SKM-1 treated with dmso at 0.1 percent for 144 hours (cell line): ENCODE data around the gene IGSF3.

Experiments
- DNase-seq: peaks from one replicate; lab custom pipeline; 2025; ENCODE audit not compliant: unreplicated experiment; lab: John Stamatoyannopoulos, UW

The IGSF3 gene

DNA sequence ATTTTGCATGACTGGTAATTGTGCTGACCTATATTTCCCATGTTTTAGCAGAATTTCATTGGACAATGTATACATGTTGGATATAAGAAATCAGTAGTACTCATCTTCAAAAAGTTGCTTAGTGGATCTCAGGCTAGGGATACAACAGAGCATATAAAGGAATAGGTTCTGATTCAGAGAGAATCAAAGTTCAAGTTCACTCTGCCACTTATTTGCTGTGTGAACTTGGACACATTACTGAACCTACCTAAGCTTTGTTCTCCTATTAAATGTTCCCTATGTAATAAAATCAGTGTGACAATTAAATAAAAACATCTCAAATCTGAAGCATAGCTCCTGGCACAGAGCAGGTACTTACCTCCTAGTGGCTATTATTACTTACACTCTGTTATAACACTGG, 106.0 kb downstream of the IGSF3 start:
- no peak for DNase-seq

DNA sequence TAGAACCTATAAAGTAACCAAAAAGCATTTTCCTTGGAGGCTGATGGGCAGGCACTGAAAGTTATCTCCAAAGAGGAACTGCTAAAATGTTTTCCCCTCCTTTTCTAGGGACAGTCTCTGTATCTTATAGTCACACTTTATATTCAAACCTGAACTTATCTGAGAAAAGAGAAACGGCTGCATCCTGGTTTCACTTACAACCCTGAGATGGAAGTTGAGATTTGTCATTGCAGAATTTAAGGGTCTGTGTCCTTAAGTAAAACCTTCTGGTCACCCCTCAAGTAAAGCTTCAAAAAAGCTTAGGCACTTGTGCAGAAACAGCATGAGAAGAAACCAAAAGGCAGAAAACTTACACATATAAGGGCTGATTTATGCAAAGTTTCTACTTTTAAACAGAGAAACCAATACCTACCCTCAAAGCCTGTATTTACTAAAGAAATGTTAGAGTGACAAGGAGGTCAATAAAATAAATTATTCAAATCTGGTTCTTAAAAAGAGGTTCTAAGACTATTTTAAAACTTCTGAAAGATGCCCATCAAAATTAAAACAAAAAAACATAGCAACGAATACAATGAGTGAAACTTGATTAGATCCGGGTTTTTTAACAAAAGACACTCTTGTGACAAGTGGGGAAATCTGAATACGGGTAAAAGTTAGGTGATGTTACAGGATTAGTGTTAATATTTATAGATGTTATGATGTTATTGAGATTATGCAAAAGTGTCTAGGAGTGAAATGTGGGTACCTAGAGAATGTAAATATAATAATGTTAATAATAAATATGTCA, 106.6 kb downstream of the IGSF3 start:
- DNase-seq, result no peak

DNA sequence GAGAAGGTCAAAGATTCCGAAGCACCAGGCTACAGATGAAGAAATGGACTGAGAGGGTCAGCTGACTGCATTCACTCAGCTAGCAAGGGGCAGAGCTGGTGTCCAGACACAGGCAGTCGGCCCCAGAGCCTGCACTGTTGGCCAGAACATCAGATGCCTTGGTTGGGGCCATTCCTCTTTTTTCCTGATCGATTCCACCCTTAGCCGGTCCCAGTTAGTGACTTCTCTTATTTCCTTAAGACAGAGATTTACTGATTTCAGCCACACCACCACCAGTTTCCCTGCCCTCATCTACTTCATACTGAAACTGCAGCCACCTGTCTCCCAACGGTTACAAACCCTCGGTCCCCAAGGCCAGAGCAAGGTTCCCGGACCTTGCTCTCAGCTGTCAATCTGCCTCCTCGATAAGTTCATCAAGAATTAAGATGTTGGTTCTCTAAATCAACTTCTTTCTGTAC, 108.2 kb downstream of the IGSF3 start:
- no peak for DNase-seq

- no peak for DNase-seq
Measured at GRCh38 chr1:116558571-116558970, 109.0 kb downstream of the IGSF3 start.

- no peak for DNase-seq
Measured at GRCh38 chr1:116558140-116558549, 109.4 kb downstream of the IGSF3 start.

DNA sequence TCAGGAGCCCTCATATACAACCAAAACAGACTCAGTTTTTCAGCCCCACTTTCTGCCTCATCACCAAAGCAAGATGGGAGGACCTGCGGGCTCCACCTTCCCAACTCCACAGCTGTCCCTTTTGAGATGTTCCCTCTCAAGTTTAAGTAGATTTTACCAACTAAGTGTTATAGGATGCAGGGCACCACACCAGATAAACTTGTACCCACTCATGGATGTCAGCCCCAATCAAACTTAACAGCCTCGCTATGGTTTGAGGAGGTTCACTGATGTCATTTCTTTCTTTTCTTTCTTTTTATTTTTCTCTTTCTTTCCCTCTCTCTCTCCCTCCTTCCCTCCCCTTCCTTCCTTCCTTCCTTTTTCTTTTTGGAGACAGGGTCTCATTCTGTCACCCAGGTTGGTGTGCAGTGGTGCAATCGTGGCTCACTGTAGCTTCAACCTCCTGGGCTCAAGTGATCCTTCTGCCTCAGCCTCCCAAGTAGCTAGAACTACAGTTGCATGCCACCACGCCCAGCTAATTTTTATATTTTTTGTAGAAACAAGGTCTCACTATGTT, 110.1 kb downstream of the IGSF3 start:
- no peak for DNase-seq

GRCh38 chr1:116556289-116557006, 111.1 kb downstream of the IGSF3 start:
- DNase-seq, result no peak

DNA sequence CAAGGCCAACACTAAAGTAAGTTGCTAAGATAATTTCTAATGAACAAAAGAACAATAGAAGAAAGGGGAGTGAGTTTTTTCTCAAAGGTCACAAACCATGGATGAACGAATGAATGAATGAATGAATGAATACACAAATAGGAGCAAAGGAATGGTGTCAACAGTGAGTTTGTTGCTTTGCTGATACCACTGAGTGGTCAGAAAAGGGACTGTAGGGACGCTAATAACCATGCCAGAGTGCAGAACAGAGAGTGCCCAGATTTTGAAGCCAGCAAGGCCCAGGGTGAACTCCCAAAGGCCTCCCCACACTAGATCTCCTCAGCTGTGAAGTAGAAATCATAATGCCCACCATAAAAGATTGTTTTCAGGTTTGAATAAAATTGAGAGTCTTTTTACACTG, 112.6 kb downstream of the IGSF3 start:
- DNase-seq, result no peak

DNA sequence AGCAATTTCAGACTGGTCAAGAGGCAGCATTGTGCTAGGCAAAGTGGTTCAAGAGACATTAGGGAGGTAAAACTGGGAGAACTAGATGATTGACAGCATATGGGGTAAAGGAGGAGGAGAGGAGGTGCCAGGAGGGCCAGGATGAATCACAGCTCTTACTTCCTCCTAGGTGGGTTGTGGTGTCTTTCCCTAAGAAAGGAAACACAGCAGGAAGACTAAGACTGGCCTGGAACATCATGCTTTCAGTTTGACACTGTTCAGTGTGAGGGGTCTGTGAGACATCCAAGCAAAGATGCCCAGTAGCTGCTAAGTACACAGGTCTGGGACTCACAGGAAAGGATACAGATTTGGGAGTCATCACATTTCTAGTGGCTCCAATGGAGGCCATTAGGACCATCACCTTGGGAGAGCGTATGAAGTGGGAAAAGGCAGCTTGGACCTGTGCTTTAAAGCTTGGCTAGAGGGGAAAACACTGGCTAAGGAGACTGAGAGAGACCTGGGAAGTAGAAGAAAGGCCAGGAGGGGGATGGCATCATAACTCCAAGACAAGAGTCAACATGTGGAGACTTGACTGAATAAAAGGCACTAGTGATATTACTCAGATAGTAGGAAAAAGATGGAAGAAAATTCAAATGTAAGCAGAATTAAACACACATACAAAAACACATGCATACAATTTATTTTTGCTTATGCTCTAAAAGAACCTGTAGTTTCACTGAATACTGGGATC, 114.0 kb downstream of the IGSF3 start:
- no peak for DNase-seq

DNA sequence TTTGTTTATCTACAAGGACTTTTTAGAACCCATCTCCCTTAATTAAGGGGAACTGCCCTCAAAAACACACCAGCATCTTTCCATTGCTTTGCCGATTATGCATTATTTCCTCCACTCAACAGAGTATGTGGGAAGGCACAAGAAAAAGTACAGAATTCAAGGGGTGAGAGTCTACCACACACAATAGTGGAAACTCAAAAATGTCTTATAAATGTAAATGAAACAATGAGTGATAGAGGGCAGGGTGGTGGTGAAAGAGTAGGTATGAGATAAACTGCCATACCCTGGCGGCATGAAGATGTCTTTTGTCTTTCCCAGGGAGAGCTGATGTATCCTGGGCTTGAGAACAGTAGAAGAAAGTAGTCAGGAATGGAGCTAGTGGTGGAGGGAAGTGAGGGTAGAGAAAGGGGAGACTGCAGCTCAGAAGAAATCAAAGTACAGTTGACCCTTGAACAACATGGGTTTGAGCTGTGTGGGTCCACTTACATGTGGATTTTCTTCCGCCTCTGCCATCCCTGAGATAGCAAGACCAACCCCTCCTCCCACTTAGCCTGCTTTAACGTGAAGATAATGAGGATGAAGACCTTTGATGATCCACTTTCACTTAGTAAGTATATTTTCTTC, 121.1 kb downstream of the IGSF3 start:
- no peak for DNase-seq

DNA sequence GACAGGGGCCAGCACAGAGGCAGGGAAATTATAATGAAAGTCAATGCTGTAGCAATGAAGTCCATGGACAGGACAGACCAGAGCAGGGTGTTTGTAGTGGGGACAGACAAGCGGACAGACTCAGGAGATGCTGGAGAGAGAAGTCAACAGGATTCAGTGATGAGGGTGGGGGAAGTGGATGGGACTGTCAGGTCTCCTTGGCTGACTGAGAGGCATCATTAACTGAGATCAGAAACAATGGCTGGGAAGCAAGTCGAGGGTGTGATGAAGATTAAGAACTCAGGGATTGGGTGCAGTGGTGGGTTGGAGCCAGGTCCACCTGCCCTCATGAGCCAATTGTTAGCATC, 122.2 kb downstream of the IGSF3 start:
- no peak for DNase-seq

DNA sequence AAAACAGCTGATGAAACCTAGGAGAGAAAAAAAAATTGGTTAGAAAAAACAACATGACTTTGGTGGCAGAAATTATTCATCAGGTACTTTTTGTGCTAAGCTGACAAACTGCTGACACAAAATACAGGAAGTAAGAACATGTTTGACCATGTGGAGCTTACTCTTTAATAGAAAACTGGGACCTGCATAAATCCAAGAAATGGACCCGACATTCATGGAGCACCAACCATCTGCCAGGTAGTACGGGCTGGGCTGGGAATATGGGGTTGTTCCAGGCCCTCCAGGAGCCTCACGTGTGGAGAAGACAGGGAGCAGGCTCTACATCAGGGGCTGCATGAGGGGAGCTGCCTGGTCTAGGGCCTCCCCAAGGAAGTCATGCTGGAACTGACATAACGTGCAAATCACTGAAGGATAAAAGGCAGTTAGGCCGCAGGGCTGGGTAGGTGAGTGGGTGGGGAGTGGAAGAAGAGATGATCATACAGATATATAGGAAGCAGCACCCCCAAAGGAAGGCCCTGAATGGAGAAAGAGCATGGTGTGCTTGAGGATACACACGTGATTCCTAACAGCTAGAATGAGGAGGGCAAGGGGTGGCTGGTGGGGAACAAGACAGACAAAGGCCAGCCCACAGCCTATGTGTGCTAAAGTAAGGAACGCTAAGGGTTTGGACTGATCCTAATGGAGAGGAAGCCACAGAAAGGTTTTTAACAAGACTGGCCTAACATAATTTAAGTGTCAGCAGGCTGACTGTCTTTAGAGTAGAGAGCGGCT, 122.8 kb downstream of the IGSF3 start:
- no peak for DNase-seq

DNA sequence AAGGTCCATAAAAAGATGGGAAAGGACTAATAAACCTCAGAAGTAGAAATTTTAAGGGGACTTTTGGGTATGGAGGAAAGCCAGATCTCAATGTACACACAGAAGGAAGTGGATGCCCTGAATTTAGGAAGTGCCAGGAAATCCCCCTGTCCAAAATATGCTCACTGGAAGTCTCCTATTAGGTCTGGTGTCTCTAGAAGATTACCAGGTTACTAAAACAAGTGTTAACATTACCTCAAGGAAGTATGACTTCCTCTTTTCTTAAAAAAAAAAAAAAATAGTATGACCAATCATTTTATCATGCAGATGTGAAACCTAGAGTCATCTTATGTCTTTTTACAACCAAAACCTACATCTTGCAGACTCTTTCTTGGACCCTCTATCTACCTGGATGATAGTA, 127.4 kb downstream of the IGSF3 start:
- DNase-seq, result peak; percentile 32

- DNase-seq, result no peak
Measured at GRCh38 chr1:116538544-116538943, 129.0 kb downstream of the IGSF3 start.

DNA sequence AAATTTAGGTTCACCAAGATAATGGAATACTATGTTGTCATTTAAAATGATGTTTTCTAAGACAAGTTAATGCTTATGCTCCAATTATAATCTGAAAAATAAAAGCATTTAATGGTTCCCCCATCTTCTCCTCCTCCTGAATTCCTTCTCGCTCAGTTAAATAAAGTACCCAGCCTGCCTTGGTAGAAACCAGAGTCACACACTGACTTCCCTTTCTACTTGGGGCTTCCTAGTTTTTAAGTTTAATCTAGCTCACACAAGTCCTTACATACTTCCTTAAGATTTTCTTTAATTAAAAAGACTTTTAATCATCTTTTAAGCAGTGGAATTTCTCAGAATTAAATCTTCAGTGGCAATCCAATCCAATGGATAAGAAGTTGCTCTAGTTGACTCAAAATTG, 129.6 kb downstream of the IGSF3 start:
- no peak for DNase-seq

- DNase-seq, result no peak
Measured at GRCh38 chr1:116537040-116537831, 130.3 kb downstream of the IGSF3 start.

- DNase-seq, result no peak
Measured at GRCh38 chr1:116534014-116534739, 133.4 kb downstream of the IGSF3 start.

- no peak for DNase-seq
Measured at GRCh38 chr1:116533429-116533820, 134.1 kb downstream of the IGSF3 start.
